PFSK-1 (cell line): ENCODE data around the gene SPATS2L.

Experiments used
- FOXP2 ChIP-seq: optimal IDR thresholded peaks from 2 replicates; pipeline ENCODE3; 2011; ENCODE audit warnings: borderline replicate concordance, control low read depth, inconsistent platforms; ENCODE audit not compliant: insufficient read depth; ENCODE audit errors: extremely low read length, extremely low read depth
- POLR2AphosphoS5 ChIP-seq: IDR thresholded peaks from 2 replicates; pipeline ENCODE4 v1.6.1; 2012; ENCODE audit warnings: low read depth, mild to moderate bottlenecking, control low read depth, low read length, moderate library complexity
- REST ChIP-seq, 2 experiments: IDR thresholded peaks; 2 replicates each; pipeline versions ENCODE4 v1.6.1 to v1.8.0; 2011 to 2012; ENCODE audit warnings: low read depth in 2 of 2, low read length in 2 of 2, control low read depth in 1 of 2, inconsistent platforms in 1 of 2, mild to moderate bottlenecking in 1 of 2, moderate library complexity in 1 of 2; ENCODE audit not compliant: insufficient read depth in 1 of 2
- SIN3A ChIP-seq: IDR thresholded peaks from 2 replicates; pipeline ENCODE4 v1.6.1; 2012; ENCODE audit warnings: mild to moderate bottlenecking, low read length, moderate library complexity, borderline replicate concordance; ENCODE audit not compliant: insufficient read depth
- TAF1 ChIP-seq: IDR thresholded peaks from 2 replicates; pipeline ENCODE4 v1.6.1; 2012; ENCODE audit warnings: low read length, control low read depth, borderline replicate concordance; ENCODE audit not compliant: insufficient read depth

Gene SPATS2L

GRCh38 chr2:200448455-200448854, 142.0 kb downstream of the SPATS2L start:
- TF ChIP-seq POLR2AphosphoS5, result no peak
- no peak for TF ChIP-seq FOXP2

GRCh38 chr2:200449149-200449548, 142.7 kb downstream of the SPATS2L start:
- TF ChIP-seq SIN3A (no peak), POLR2AphosphoS5 (no peak), REST (IDR thresholded peaks at IDR 0.05; ENCODE audit: insufficient read depth in 1 of 2, low read depth in 2 of 2, low read length in 2 of 2) (no peak), FOXP2 (no peak), TAF1 (no peak)

GRCh38 chr2:200450288-200450687, 143.8 kb downstream of the SPATS2L start:
- no peak for TF ChIP-seq POLR2AphosphoS5
- TF ChIP-seq TAF1, result no peak
- no peak for TF ChIP-seq FOXP2
- no peak for TF ChIP-seq SIN3A
- no peak for TF ChIP-seq REST (IDR thresholded peaks at IDR 0.05; ENCODE audit: insufficient read depth in 1 of 2, low read depth in 2 of 2, low read length in 2 of 2)

DNA sequence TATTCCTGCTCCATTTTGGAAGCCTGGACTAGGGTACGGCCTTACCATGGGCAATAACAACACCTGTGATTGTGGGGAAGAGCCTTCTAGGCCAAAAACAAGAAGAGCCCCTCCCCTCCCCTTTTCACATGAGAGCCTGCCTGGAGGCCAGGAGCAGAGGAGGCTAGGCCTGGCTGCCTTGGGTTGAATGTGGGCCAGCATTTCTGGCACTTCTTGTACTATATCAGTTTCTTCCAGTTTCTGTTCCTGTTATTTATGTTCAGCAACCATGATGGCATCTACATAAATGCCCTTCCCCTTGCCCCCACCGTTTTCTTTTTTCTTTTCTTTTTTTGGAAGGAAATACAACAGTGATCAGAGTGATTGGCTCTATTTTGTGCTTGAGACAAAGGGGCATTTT, 145.0 kb downstream of the SPATS2L start:
- no peak for TF ChIP-seq REST (IDR thresholded peaks at IDR 0.05; ENCODE audit: insufficient read depth in 1 of 2, low read depth in 2 of 2, low read length in 2 of 2)
- no peak for TF ChIP-seq POLR2AphosphoS5
- TF ChIP-seq TAF1, result no peak
- no peak for TF ChIP-seq SIN3A
- no peak for TF ChIP-seq FOXP2

DNA sequence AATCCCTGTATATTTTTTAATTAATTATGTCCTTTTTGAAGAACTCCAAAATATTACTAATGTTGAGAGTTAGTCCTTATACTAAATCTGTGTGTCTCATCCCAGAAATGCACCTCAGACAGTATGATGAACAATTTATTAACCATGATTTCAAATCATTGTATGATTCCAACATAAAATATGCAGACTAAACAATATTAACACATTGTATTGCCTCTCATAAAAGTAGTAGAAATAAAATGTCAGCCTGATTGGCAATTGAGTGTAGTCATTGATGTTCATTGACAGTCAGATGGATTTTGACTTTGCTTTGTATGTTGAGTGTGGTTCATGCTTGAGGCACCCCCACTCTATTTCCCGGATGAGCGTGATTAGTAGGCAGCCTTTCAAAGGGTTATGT, 145.9 kb downstream of the SPATS2L start:
- TF ChIP-seq FOXP2, result no peak

DNA sequence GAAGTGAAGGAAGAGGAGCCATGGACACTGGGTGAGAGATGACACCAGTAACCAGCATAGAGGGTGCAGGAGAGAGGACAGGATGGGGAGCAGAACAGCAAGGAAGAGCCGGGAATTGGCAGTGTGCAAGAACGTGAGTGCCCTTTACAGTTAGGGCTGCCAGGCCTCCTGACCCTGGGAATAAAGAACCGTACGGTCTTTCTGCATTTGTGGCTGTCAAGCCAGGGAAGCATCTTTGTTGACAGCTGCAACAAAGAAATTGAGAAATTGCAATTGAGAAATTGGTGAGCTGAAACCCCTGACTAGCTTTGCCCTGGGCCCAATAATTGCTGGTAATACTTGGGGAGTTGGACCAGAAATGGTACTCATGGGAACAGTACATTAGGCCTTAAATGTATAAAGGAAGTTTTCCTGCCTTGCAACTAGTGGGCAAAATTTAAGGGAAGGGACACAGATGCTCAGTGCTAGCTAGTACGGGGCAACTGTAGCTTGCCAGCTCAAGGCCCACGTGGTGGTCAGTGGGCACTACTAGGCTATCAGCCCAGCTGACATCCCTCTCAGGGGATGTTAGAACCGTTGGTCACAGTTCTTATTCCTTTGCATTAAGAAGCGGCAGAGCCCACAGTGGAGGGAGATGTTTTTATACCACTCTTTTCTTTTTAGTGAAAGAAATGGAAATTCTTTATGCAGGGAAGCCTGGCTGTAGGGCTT, 146.8 kb downstream of the SPATS2L start:
- TF ChIP-seq REST (IDR thresholded peaks at IDR 0.05; ENCODE audit: insufficient read depth in 1 of 2, low read depth in 2 of 2, low read length in 2 of 2), result no peak
- no peak for TF ChIP-seq FOXP2
- TF ChIP-seq TAF1, result no peak
- no peak for TF ChIP-seq SIN3A
- no peak for TF ChIP-seq POLR2AphosphoS5
